Activated T-helper 9 cell treated with anti-CD3 and anti-CD28 coated beads, Interleukin-2, amount 50 U/mL, for 16 hours (primary cell): ENCODE data around the gene NIM1K.
A peak's percentile ranks its signal among the peaks of the same experiment; 100 is the strongest.
"Not testable (repeated sequence)": the region's sequence is repeated elsewhere in the genome, so short reads cannot be mapped to it uniquely, and the experiment has no call there.

Experiments used
- DNase-seq: peaks from one replicate; pipeline ENCODE4 v3.0.0-alpha.2; 2020; ENCODE audit warnings: low read depth

The NIM1K gene

DNA sequence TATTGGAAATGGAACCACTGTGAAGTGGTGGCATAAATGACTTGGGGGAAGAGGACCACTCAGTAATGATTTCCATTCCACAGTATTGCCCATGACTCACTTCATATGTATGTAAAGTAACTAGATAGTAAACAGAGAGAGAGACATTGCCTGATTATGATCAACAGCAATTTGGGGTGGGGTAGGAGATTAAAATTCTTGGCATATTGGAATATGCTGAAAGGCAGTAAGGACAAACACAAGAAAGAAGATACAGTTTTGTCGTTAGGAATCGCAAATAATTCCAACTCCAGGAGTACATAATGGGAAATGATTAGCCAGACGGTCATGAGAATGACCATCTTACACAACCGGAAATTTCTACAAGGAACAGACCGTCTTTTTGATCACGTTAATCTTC is 122.7 kb downstream of the NIM1K start:
- no peak for DNase-seq

GRCh38 chr5:43315263-43315662 is 123.2 kb downstream of the NIM1K start:
- peak; percentile 8 for DNase-seq

GRCh38 chr5:43315682-43316081 is 123.7 kb downstream of the NIM1K start:
- DNase-seq, result peak; percentile 14

- no peak for DNase-seq
These were observed 124.4 kb downstream of the NIM1K start for GRCh38 chr5:43316421-43316820.

GRCh38 chr5:43320846-43321245 is 128.8 kb downstream of the NIM1K start:
- no peak for DNase-seq

GRCh38 chr5:43323488-43323887 is 131.5 kb downstream of the NIM1K start:
- not testable (repeated sequence) for DNase-seq

DNA sequence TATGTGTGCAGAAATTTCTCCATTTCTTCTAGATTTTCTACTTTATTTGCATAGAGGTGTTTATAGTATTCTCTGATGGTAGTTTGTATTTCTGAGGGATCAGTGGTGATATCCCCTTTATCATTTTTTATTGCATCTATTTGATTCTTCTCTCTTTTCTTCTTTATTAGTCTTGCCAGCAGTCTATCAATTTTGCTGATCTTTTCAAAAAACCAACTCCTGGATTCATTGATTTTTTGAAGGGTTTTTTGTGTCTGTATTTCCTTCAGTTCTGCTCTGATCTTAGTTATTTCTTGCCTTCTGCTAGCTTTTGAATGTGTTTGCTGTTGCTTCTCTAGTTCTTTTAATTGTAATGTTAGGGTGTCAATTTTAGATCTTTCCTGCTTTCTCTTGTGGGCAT is 133.6 kb downstream of the NIM1K start:
- DNase-seq, result not testable (repeated sequence)
